ENCODE measurements around the gene HDAC10. TPM values are rescaled to one million over a fixed set of nuclear protein-coding genes. Genes with fewer than 3 reads are reported as not detected.

Gene HDAC10
- polyA plus RNA-seq, 1 experiment = 18.2 TPM

GRCh38 chr22:50236731-50237409 is 14.2 kb downstream of the HDAC10 start:
- CTCF ChIA-PET = interaction anchor here (0.8 to 1.7 kb wide), 8 partner anchors 9 to 132 kb away, joined by 3 to 9 read pairs (median 4); no protein-coding TSS in a partner anchor
- H3K27me3 ChIP-seq (ENCODE audit: control insufficient read depth, insufficient read depth, low read length) = no peaks in the 10 kb centered on the region
- POLR2A ChIA-PET = no interaction called here
- no peak overlapping the region for H3K4me3 ChIP-seq (ENCODE audit: low read depth, low read length)
- TF ChIP-seq CTCF (IDR thresholded peaks at IDR 0.05; ENCODE audit: insufficient read depth, low read depth, low read length) = peak; percentile 54
- DNase-seq (ENCODE audit: low read depth) = no peak
- peaks cover 21% of the 10 kb centered on the region for H3K36me3 ChIP-seq (ENCODE audit: control insufficient read depth, insufficient read depth, low read length)

GRCh38 chr22:50233223-50233622 is 17.8 kb downstream of the HDAC10 start:
- ChIA-PET CTCF (interaction anchor here (1.3 to 3.3 kb wide), 3 partner anchors 8 to 109 kb away, joined by 3 to 26 read pairs (median 6); no protein-coding TSS in a partner anchor), POLR2A (no interaction called here)
- DNase-seq (ENCODE audit: low read depth) = no peak
- H3K4me3 ChIP-seq (ENCODE audit: low read depth, low read length) = no peak overlapping the region
- no peaks in the 10 kb centered on the region for H3K27me3 ChIP-seq (ENCODE audit: control insufficient read depth, insufficient read depth, low read length)
- TF ChIP-seq CTCF (IDR thresholded peaks at IDR 0.05; ENCODE audit: insufficient read depth, low read depth, low read length) = no peak
- peaks cover 14% of the 10 kb centered on the region for H3K36me3 ChIP-seq (ENCODE audit: control insufficient read depth, insufficient read depth, low read length)

- no peaks in the 10 kb centered on the region for H3K27me3 ChIP-seq (ENCODE audit: control insufficient read depth, insufficient read depth, low read length)
- ChIA-PET CTCF (interaction anchor here (0.8 to 3.3 kb wide), 4 partner anchors 9 to 264 kb away, joined by 3 to 26 read pairs (median 5); no protein-coding TSS in a partner anchor), POLR2A (interaction anchor here (0.6 kb wide), 1 partner anchor 11 kb away, joined by 4 read pairs; no protein-coding TSS in a partner anchor)
- no peak for DNase-seq (ENCODE audit: low read depth)
- H3K36me3 ChIP-seq (ENCODE audit: control insufficient read depth, insufficient read depth, low read length) = peaks cover 14% of the 10 kb centered on the region
- H3K4me3 ChIP-seq (ENCODE audit: low read depth, low read length) = no peak overlapping the region
- no peak for TF ChIP-seq CTCF (IDR thresholded peaks at IDR 0.05; ENCODE audit: insufficient read depth, low read depth, low read length)
Observed at GRCh38 chr22:50232481-50233151, 18.4 kb downstream of the HDAC10 start.

- ChIA-PET POLR2A (no interaction called here), CTCF (interaction anchor here (1.1 to 1.4 kb wide), 2 partner anchors 10 to 12 kb away, joined by 4 to 5 read pairs; no protein-coding TSS in a partner anchor)
- Histone ChIP-seq H3K36me3 (ENCODE audit: control insufficient read depth, insufficient read depth, low read length) (peaks cover 17% of the 10 kb centered on the region), H3K27me3 (ENCODE audit: control insufficient read depth, insufficient read depth, low read length) (no peaks in the 10 kb centered on the region), H3K4me3 (ENCODE audit: low read depth, low read length) (no peak overlapping the region)
- TF ChIP-seq CTCF (IDR thresholded peaks at IDR 0.05; ENCODE audit: insufficient read depth, low read depth, low read length) = no peak
- DNase-seq (ENCODE audit: low read depth) = no peak
Observed at GRCh38 chr22:50229370-50229769, 21.7 kb downstream of the HDAC10 start.

GRCh38 chr22:50228366-50228765 is 22.7 kb downstream of the HDAC10 start:
- POLR2A ChIA-PET = no interaction called here
- Histone ChIP-seq H3K27me3 (ENCODE audit: control insufficient read depth, insufficient read depth, low read length) (no peaks in the 10 kb centered on the region), H3K36me3 (ENCODE audit: control insufficient read depth, insufficient read depth, low read length) (peaks cover 24% of the 10 kb centered on the region), H3K4me3 (ENCODE audit: low read depth, low read length) (no peak overlapping the region)
- TF ChIP-seq CTCF (IDR thresholded peaks at IDR 0.05; ENCODE audit: insufficient read depth, low read depth, low read length) = no peak
- no peak for DNase-seq (ENCODE audit: low read depth)
- CTCF ChIA-PET = interaction anchor here (2.2 kb wide), 1 partner anchor 8 kb away, joined by 9 read pairs; no protein-coding TSS in a partner anchor

Data from BJ (cell line).